GM23338 (cell line): ENCODE measurements around the gene NDNF.

ENCODE experiments used
- CTCF ChIP-seq, 2 experiments: fragments of 200-600 bp in 1 of 2; sonication (generic) in 1 of 2; conservative IDR thresholded peaks; 2 replicates each; pipeline versions ENCODE4 v1.5.1 to v1.6.1; 2016 to 2017; ENCODE audit warnings: antibody characterized with exemption in 2 of 2, low read depth in 2 of 2, mild to moderate bottlenecking in 2 of 2, moderate library complexity in 1 of 2
- EZH2 ChIP-seq: fragments of 200-600 bp; sonication (generic); IDR thresholded peaks from one replicate; pipeline ENCODE4 v1.8.0; 2017; ENCODE audit warnings: antibody characterized with exemption, mild to moderate bottlenecking, low read depth; ENCODE audit not compliant: unreplicated experiment
- EZH2phosphoT487 ChIP-seq: fragments of 200-600 bp; sonication (generic); IDR thresholded peaks from one replicate; pipeline ENCODE4 v1.8.1; 2018; ENCODE audit warnings: antibody characterized with exemption; ENCODE audit not compliant: unreplicated experiment
- JUNB ChIP-seq: IDR thresholded peaks from one replicate; pipeline ENCODE4 v1.6.1; 2016; ENCODE audit warnings: antibody characterized with exemption; ENCODE audit not compliant: unreplicated experiment
- POLR2AphosphoS5 ChIP-seq: IDR thresholded peaks from 2 replicates; pipeline ENCODE4 v1.6.1; 2016; ENCODE audit warnings: antibody characterized with exemption, low read depth
- REST ChIP-seq: IDR thresholded peaks from one replicate; pipeline ENCODE4 v1.6.1; 2018; ENCODE audit warnings: antibody characterized with exemption; ENCODE audit not compliant: unreplicated experiment
- STAT1 ChIP-seq: IDR thresholded peaks from one replicate; pipeline ENCODE4 v1.6.1; 2016; ENCODE audit warnings: antibody characterized with exemption; ENCODE audit not compliant: unreplicated experiment

GRCh38 chr4:121114756-121115155 is 42.4 kb upstream of the NDNF start:
- TF ChIP-seq CTCF (conservative IDR thresholded peaks at IDR 0.05; ENCODE audit: low read depth in 2 of 2) (no peak), JUNB (no peak), EZH2phosphoT487 (no peak), REST (no peak), POLR2AphosphoS5 (no peak), STAT1 (no peak), EZH2 (no peak)
